ENCODE data around the gene MAST4. TPM values are rescaled to one million over a fixed set of nuclear protein-coding genes. Genes with fewer than 3 reads are reported as not detected.

Gene MAST4
- polyA plus RNA-seq, 1 experiment, result 11.6 TPM

- H3K27me3 ChIP-seq (ENCODE audit: control insufficient read depth, insufficient read depth, low read length), result no peaks in the 10 kb centered on the region
- no peak for TF ChIP-seq CTCF (IDR thresholded peaks at IDR 0.05; ENCODE audit: low read depth, low read length)
- POLR2A ChIA-PET, result no interaction called here
- CTCF ChIA-PET, result no interaction called here
- H3K4me3 ChIP-seq (ENCODE audit: low read depth, low read length), result no peak overlapping the region
- H3K27ac ChIP-seq (ENCODE audit: low read depth, low read length), result no peak overlapping the region
- no peak for DNase-seq (ENCODE audit: low read depth, low spot score)
- H3K9me3 ChIP-seq (ENCODE audit: control insufficient read depth, insufficient read depth, low read length), result no peaks in the 10 kb centered on the region
Measured at GRCh38 chr5:66697796-66698564, 101.8 kb downstream of the MAST4 start.

- no peak overlapping the region for H3K4me3 ChIP-seq (ENCODE audit: low read depth, low read length)
- H3K27me3 ChIP-seq (ENCODE audit: control insufficient read depth, insufficient read depth, low read length), result no peaks in the 10 kb centered on the region
- no peak for DNase-seq (ENCODE audit: low read depth, low spot score)
- ChIA-PET CTCF (no interaction called here), POLR2A (no interaction called here)
- H3K9me3 ChIP-seq (ENCODE audit: control insufficient read depth, insufficient read depth, low read length), result no peaks in the 10 kb centered on the region
- H3K27ac ChIP-seq (ENCODE audit: low read depth, low read length), result no peak overlapping the region
- no peak for TF ChIP-seq CTCF (IDR thresholded peaks at IDR 0.05; ENCODE audit: low read depth, low read length)
Measured at GRCh38 chr5:66701244-66701643, 105.1 kb downstream of the MAST4 start.

GRCh38 chr5:66702426-66702825 lies 106.2 kb downstream of the MAST4 start:
- Histone ChIP-seq H3K27me3 (ENCODE audit: control insufficient read depth, insufficient read depth, low read length) (no peaks in the 10 kb centered on the region), H3K27ac (ENCODE audit: low read depth, low read length) (no peak overlapping the region), H3K9me3 (ENCODE audit: control insufficient read depth, insufficient read depth, low read length) (no peaks in the 10 kb centered on the region), H3K4me3 (ENCODE audit: low read depth, low read length) (no peak overlapping the region)
- DNase-seq (ENCODE audit: low read depth, low spot score), result no peak
- ChIA-PET CTCF (no interaction called here), POLR2A (no interaction called here)
- TF ChIP-seq CTCF (IDR thresholded peaks at IDR 0.05; ENCODE audit: low read depth, low read length), result no peak

- CTCF ChIA-PET, result no interaction called here
- no peak for TF ChIP-seq CTCF (IDR thresholded peaks at IDR 0.05; ENCODE audit: low read depth, low read length)
- POLR2A ChIA-PET, result no interaction called here
- H3K4me3 ChIP-seq (ENCODE audit: low read depth, low read length), result no peak overlapping the region
- H3K27me3 ChIP-seq (ENCODE audit: control insufficient read depth, insufficient read depth, low read length), result no peaks in the 10 kb centered on the region
- H3K9me3 ChIP-seq (ENCODE audit: control insufficient read depth, insufficient read depth, low read length), result no peaks in the 10 kb centered on the region
- no peak for DNase-seq (ENCODE audit: low read depth, low spot score)
- no peak overlapping the region for H3K27ac ChIP-seq (ENCODE audit: low read depth, low read length)
Measured at GRCh38 chr5:66704790-66705425, 108.7 kb downstream of the MAST4 start.

- TF ChIP-seq CTCF (IDR thresholded peaks at IDR 0.05; ENCODE audit: low read depth, low read length), result no peak
- Histone ChIP-seq H3K27me3 (ENCODE audit: control insufficient read depth, insufficient read depth, low read length) (no peaks in the 10 kb centered on the region), H3K27ac (ENCODE audit: low read depth, low read length) (no peak overlapping the region), H3K9me3 (ENCODE audit: control insufficient read depth, insufficient read depth, low read length) (no peaks in the 10 kb centered on the region), H3K4me3 (ENCODE audit: low read depth, low read length) (no peak overlapping the region)
- no peak for DNase-seq (ENCODE audit: low read depth, low spot score)
- POLR2A ChIA-PET, result no interaction called here
- CTCF ChIA-PET, result interaction anchor here (1.0 kb wide), 1 partner anchor 501 kb away, joined by 3 read pairs; no protein-coding TSS in a partner anchor
Measured at GRCh38 chr5:66708368-66708767, 112.2 kb downstream of the MAST4 start.
